Brain microvascular endothelial cell (primary cell): Measurements from ENCODE around the gene POLD3.
"Not testable (repeated sequence)": the region's sequence is repeated elsewhere in the genome, so short reads cannot be mapped to it uniquely, and the experiment has no call there.

ENCODE experiments used
- DNase-seq: peaks from one replicate; pipeline ENCODE4 v3.0.0-alpha.2; 2020
- H3K27ac ChIP-seq: fragments of 250-450 bp; sonication (Bioruptor Pico); 2 replicates; pipeline ENCODE4 v1.5.1; 2020; ENCODE audit warnings: mild to moderate bottlenecking, moderate library complexity
- H3K27me3 ChIP-seq: fragments of 250-450 bp; sonication (Bioruptor Pico); replicated peaks from 2 replicates; pipeline ENCODE4 v1.5.1; 2020; ENCODE audit warnings: mild to moderate bottlenecking
- H3K36me3 ChIP-seq: fragments of 250-450 bp; sonication (Bioruptor Pico); replicated peaks from 2 replicates; pipeline ENCODE4 v1.5.1; 2020; ENCODE audit warnings: mild to moderate bottlenecking
- H3K4me3 ChIP-seq: 2 replicates; pipeline ENCODE4 v1.5.1; 2011; ENCODE audit warnings: low read depth, mild to moderate bottlenecking, control low read depth, low read length, moderate library complexity
- in situ Hi-C: cut with HindIII; loops from 2 replicates; pipeline ENCODE4 v1.10.0; 2017; ENCODE audit warnings: low sequenced_read_pairs, low pct_ligation_motif_present
- TF ChIP-seq, protein P1 (sequence below): IDR thresholded peaks from 2 replicates; pipeline ENCODE4 v1.5.1; 2011; ENCODE audit warnings: low read depth, mild to moderate bottlenecking, moderate library complexity, low read length, control low read depth, inconsistent platforms; ENCODE audit errors: missing control alignments

Gene POLD3

DNA sequence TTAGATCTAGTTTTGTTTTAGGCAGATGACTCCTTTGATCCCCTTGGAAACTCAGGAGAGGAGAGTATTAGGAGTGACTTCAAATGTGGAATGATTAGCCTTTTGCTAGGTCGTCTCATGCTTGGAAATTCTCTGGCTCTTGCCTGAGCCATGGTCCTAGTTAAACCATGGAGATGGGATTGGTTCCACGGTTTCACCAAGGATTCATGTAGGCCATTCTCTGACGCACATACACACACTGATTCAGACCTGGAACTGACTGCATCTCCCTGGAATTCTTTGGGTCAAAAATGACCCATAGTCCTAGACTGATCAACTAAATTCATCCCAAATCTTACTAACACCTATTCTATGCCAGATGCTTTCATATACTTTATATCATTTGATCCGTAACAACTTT lies 56.5 kb downstream of the POLD3 start:
- in situ Hi-C loops, result no loop called here
- H3K27me3 ChIP-seq, result no peaks in the 10 kb centered on the region
- no peak for DNase-seq

DNA sequence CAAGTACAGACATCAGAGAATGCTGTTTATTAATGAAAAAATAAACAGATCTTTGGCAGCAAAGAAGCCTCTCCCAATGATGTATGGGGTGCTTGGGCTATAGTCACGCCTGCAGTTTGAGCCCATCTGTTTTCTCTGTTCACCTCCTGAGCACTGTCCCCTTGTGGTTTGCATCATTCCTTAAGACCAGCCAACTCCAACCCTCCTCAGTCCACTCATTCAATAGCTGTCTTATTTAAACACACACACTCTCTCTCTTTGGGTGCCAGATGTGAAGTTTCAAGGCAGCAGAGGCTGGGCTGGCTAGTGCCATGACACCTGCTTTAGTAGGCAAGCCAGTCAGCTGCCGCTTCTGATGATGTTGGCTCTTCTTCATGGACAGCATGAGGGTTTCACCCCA lies 58.1 kb downstream of the POLD3 start:
- in situ Hi-C loops, result no loop called here
- Histone ChIP-seq H3K4me3 (no peak overlapping the region), H3K27ac (no peak overlapping the region), H3K27me3 (no peaks in the 10 kb centered on the region), H3K36me3 (no peaks in the 10 kb centered on the region)
- TF ChIP-seq, protein P1, sequence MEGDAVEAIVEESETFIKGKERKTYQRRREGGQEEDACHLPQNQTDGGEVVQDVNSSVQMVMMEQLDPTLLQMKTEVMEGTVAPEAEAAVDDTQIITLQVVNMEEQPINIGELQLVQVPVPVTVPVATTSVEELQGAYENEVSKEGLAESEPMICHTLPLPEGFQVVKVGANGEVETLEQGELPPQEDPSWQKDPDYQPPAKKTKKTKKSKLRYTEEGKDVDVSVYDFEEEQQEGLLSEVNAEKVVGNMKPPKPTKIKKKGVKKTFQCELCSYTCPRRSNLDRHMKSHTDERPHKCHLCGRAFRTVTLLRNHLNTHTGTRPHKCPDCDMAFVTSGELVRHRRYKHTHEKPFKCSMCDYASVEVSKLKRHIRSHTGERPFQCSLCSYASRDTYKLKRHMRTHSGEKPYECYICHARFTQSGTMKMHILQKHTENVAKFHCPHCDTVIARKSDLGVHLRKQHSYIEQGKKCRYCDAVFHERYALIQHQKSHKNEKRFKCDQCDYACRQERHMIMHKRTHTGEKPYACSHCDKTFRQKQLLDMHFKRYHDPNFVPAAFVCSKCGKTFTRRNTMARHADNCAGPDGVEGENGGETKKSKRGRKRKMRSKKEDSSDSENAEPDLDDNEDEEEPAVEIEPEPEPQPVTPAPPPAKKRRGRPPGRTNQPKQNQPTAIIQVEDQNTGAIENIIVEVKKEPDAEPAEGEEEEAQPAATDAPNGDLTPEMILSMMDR, result no peak
- DNase-seq, result no peak

More for the DNA sequence above, 56.5 kb downstream of the POLD3 start:
- Histone ChIP-seq H3K27ac (no peak overlapping the region), H3K4me3 (no peak overlapping the region), H3K36me3 (no peaks in the 10 kb centered on the region)
- TF ChIP-seq, protein P1, result no peak

DNA sequence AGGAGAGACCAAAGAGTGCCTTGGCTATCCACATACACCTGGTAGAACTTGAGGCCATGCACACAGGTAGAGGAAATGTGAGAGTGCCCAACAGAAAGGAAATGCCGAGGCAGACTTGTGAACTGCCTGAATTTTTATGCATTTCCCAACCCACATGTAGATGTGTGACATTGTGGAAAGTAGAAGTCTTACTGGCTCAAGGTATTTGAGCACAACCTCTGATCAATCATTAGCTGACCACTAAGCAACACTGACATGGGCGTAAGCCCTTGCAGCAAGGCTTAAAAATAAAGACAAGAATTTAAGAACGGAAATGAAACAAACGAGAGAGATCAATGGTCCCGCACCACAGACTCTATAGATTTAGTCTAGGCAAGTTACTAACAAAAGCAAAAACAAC lies 62.6 kb downstream of the POLD3 start:
- no peak overlapping the region for H3K27ac ChIP-seq
- in situ Hi-C loops, result no loop called here
- no peak for DNase-seq
- H3K27me3 ChIP-seq, result no peaks in the 10 kb centered on the region
- TF ChIP-seq, protein P1, result no peak
- H3K4me3 ChIP-seq, result no peak overlapping the region
- H3K36me3 ChIP-seq, result no peaks in the 10 kb centered on the region

DNA sequence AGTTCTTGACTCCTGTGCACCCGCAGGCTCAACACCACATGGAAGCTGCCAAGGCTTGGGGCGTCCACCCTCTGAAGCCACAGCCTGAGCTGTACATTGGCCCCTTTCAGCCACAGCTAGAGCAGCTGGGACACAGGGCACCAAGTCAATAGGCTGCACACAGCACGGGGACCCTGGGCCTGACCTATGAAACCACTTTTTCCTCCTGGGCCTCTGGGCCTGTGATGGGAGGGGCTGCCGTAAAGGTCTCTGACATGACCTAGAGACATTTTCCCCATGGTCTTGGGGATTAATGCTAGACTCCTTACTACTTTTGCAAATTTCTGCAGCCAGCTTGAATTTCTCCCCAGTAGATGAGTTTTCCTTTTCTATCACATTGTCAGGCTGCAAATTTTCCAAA lies 66.7 kb downstream of the POLD3 start:
- H3K36me3 ChIP-seq, H3K27me3 ChIP-seq, H3K4me3 ChIP-seq, DNase-seq, H3K27ac ChIP-seq, in situ Hi-C loops: not testable (repeated sequence)

DNA sequence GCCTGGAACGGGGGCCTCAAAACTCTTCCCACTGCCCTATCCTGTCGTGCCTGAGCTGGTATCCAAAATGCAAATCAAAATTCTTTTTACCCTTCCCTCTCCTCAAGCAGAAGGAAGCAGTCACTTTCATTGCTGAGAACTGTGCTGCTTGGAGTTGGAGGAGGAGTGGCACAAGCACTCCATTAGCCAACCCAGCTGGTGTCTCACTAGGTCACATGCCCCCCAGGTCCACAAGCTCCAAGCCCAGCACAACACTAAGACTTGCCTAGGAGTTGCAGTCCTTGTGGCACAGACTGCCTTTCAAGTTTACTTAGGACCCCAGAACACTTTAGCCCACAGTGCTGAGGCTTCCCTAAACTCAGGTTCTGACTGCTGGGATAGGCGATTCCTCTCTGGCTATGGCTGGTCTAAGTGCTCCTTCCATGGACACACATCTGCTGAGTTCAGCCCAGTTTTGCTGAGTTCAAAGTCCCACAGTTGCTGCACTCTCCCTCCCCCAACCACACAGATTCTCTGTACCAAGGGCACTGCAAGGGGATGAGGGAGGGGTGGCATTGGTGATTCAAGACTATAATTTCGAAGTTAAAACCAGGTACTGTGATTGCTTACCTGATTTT lies 70.2 kb downstream of the POLD3 start:
- TF ChIP-seq, protein P1, result no peak
- Histone ChIP-seq H3K4me3 (no peak overlapping the region), H3K36me3 (no peaks in the 10 kb centered on the region), H3K27me3 (no peaks in the 10 kb centered on the region), H3K27ac (no peak overlapping the region)
- DNase-seq, result no peak
- in situ Hi-C loops, result no loop called here

DNA sequence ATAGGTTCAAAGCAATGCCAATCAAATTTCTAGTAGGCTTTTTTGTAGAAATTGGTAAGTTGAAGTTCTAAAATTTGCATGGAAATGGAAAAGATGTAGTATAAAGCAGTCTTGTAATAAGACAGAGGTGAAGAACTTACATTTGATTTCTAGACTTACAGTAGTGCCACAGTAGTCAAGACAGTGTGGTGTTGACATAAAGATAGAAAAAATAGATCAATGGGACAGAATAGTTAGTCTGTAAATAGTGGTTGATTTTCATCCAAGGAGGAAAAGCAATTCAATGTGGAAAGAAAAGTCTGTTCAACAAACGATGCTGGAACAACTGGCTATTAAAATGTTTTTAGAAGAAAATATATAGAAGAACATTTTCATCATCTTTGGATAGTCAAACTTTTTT lies 70.9 kb downstream of the POLD3 start:
- Histone ChIP-seq H3K27ac (no peak overlapping the region), H3K27me3 (no peaks in the 10 kb centered on the region), H3K4me3 (no peak overlapping the region), H3K36me3 (no peaks in the 10 kb centered on the region)
- DNase-seq, result no peak
- TF ChIP-seq, protein P1, result no peak
- in situ Hi-C loops, result no loop called here
